DLD1 (cell line): ENCODE data around the gene ADCY5.

ENCODE experiments used
- in situ Hi-C: cut with HindIII; loops from 2 replicates; pipeline ENCODE4 v1.10.0; 2017; ENCODE audit warnings: low sequenced_read_pairs

The ADCY5 gene

GRCh38 chr3:123292321-123293310, 156.3 kb downstream of the ADCY5 start:
- in situ Hi-C loops, result no loop called here

- in situ Hi-C loops, result no loop called here
Measured at GRCh38 chr3:123291404-123291803, 157.5 kb downstream of the ADCY5 start.

- in situ Hi-C loops, result no loop called here
Measured at GRCh38 chr3:123290962-123291361, 157.9 kb downstream of the ADCY5 start.

GRCh38 chr3:123290107-123290930, 158.6 kb downstream of the ADCY5 start:
- in situ Hi-C loops, result no loop called here

GRCh38 chr3:123289391-123290106, 159.3 kb downstream of the ADCY5 start:
- in situ Hi-C loops, result no loop called here

GRCh38 chr3:123287962-123288302, 161.0 kb downstream of the ADCY5 start:
- in situ Hi-C loops, result no loop called here

- in situ Hi-C loops, result no loop called here
Measured at GRCh38 chr3:123287051-123287961, 161.6 kb downstream of the ADCY5 start.

GRCh38 chr3:123286308-123287023, 162.4 kb downstream of the ADCY5 start:
- in situ Hi-C loops, result no loop called here

GRCh38 chr3:123285931-123286307, 163.0 kb downstream of the ADCY5 start:
- in situ Hi-C loops, result no loop called here

GRCh38 chr3:123285479-123285878, 163.4 kb downstream of the ADCY5 start:
- in situ Hi-C loops, result no loop called here

GRCh38 chr3:123285066-123285465, 163.8 kb downstream of the ADCY5 start:
- in situ Hi-C loops, result no loop called here

GRCh38 chr3:123284399-123285010, 164.4 kb downstream of the ADCY5 start:
- in situ Hi-C loops, result no loop called here

GRCh38 chr3:123283657-123284398, 165.1 kb downstream of the ADCY5 start:
- in situ Hi-C loops, result no loop called here

- in situ Hi-C loops, result no loop called here
Measured at GRCh38 chr3:123283074-123283473, 165.8 kb downstream of the ADCY5 start.

GRCh38 chr3:123282461-123282860, 166.4 kb downstream of the ADCY5 start:
- in situ Hi-C loops, result no loop called here

- in situ Hi-C loops, result no loop called here
Measured at GRCh38 chr3:123281929-123282328, 167.0 kb downstream of the ADCY5 start.

- in situ Hi-C loops, result no loop called here
Measured at GRCh38 chr3:123281406-123281805, 167.5 kb downstream of the ADCY5 start.

GRCh38 chr3:123279121-123279520, 169.8 kb downstream of the ADCY5 start:
- in situ Hi-C loops, result no loop called here
